ENCODE results near the gene DUSP22. TPM values are rescaled to one million over a fixed set of nuclear protein-coding genes. Genes with fewer than 3 reads are reported as not detected.

DUSP22 gene
- total and polyA plus RNA-seq, 2 of the 8 experiments (the other 6 are each of a cell fraction or from before 2014, with no cell fraction given) = 15.5 to 32.4 TPM

DNA sequence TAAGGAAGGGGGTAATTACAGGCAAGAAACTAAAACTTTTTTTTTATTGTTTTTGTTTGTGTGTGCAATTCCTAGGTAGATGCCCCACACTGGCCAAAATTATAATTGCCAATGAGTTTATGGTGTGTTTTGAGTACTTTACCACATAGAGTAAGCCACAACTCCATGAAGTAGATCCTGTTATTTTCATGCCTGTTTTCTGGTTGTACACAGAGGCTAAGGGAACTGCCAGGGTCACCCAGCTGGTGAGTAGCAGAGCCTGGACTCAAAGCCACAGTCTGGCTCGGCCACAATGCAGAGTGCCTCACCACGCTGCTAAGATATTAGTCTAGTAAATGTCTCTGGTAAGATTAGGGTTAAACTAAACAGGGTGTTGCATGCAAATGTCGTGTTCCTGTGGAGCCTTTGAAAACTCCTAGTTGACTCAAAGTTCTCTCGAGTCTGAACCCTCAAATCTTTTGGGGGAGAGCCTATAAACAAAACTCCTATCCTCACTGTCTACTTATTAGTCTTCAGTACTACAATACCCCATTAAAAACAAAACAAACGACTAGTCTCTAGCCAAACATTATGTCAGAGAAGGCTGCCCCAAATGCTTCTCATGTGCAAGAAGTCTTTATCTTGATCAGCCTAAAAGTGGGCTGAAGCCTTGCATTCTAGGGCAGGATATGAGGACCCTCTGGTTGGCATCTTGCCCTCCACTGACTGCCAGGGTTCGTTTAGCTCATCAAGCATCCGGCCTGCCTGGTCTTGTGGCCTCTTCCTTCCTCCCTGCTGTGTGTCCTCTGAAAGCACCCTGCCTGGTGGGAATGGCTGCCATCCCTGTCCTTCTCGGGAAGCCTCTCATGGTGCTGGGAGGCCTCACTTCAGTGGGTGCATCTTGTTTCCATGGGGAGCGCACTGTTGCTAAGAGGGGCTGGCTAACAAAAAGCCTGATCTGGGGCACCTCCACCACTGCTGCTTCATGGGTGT, 4.2 kb downstream of the DUSP22 start:
- WGBS, 2 experiments (ENCODE audit: extremely low coverage in 1 of 2, insufficient coverage in 1 of 2, insufficient read length in 1 of 2, insufficient replicate concordance in 2 of 2, low coverage in 1 of 2, low lambda C conversion rate in 2 of 2, missing lambda C conversion rate in 1 of 2) = 74% methylated on average over 9 of the region's 9 CpGs; no CpG with 5 or more reads in 1 of the 2 experiments
- no peak for TF ChIP-seq SIRT6 (IDR thresholded peaks at IDR 0.05; ENCODE audit: low read length)
- TF ChIP-seq BCL11A (IDR thresholded peaks at IDR 0.05; ENCODE audit: low read depth in 2 of 2, low read length in 2 of 2) = no peak
- no peak for TF ChIP-seq EP300 (IDR thresholded peaks at IDR 0.05; ENCODE audit: borderline replicate concordance in 1 of 2, low read depth in 2 of 2, low read length in 2 of 2)
- no peak for TF ChIP-seq BRCA1 (IDR thresholded peaks at IDR 0.05; ENCODE audit: low read depth, low read length)
- TF ChIP-seq, protein P1, sequence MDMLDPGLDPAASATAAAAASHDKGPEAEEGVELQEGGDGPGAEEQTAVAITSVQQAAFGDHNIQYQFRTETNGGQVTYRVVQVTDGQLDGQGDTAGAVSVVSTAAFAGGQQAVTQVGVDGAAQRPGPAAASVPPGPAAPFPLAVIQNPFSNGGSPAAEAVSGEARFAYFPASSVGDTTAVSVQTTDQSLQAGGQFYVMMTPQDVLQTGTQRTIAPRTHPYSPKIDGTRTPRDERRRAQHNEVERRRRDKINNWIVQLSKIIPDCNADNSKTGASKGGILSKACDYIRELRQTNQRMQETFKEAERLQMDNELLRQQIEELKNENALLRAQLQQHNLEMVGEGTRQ (IDR thresholded peaks at IDR 0.05; ENCODE audit: low read length) = no peak
- TF ChIP-seq KDM4A (IDR thresholded peaks at IDR 0.05; ENCODE audit: low read depth, low read length, severe bottlenecking) = no peak
- TF ChIP-seq RXRA (IDR thresholded peaks at IDR 0.05; ENCODE audit: insufficient read depth, low read depth, low read length) = no peak
- TF ChIP-seq POLR2A (IDR thresholded peaks at IDR 0.05; ENCODE audit: control extremely low read depth in 1 of 2, low read depth in 2 of 2, low read length in 2 of 2) = no peak
- TF ChIP-seq FOSL1 (IDR thresholded peaks at IDR 0.05; ENCODE audit: insufficient read depth, low read depth, low read length) = no peak
- no peak for TF ChIP-seq SAP30 (IDR thresholded peaks at IDR 0.05; ENCODE audit: insufficient read depth, insufficient replicate concordance, low read length)

More for the DNA sequence above, 4.2 kb downstream of the DUSP22 start:
- H3K9ac ChIP-seq (replicated peaks in 1 of 4; ENCODE audit: extremely low read depth in 1 of 4, low read depth in 3 of 4, low read length in 3 of 4) = no peak overlapping the region
- no peak overlapping the region for H2AFZ ChIP-seq (ENCODE audit: low read length)
- H2BK5ac ChIP-seq (ENCODE audit: low read depth, low read length) = no peak overlapping the region
- peaks cover 12% of the 10 kb centered on the region for H3K23me2 ChIP-seq (ENCODE audit: low read depth, low read length)
- no peak overlapping the region for H3K23ac ChIP-seq (ENCODE audit: insufficient read length)
- FAIRE-seq (no peak), DNase-seq (ENCODE audit: low read depth in 1 of 2, low spot score in 2 of 2) (peak in 1 of 2 experiments; percentile 28)
- no peak overlapping the region for H3K4ac ChIP-seq (replicated peaks; ENCODE audit: insufficient read length, low read depth, low read length)
- H3K36me3 ChIP-seq (ENCODE audit: control insufficient read depth in 2 of 4, insufficient read depth in 4 of 4, low read length in 3 of 4) = no peaks in the 10 kb centered on the region
- no peak overlapping the region for H3K27ac ChIP-seq (ENCODE audit: low read depth, low read length)
- H2BK12ac ChIP-seq (ENCODE audit: low read depth, low read length) = no peak overlapping the region
- no peak overlapping the region for H3K56ac ChIP-seq (replicated peaks; ENCODE audit: insufficient read length, low read depth, low read length)
- H3K4me1 ChIP-seq (replicated peaks in 1 of 4; ENCODE audit: control insufficient read depth in 3 of 4, insufficient read depth in 4 of 4, low read length in 3 of 4) = peaks cover 0 to 4% (median 2%) of the 10 kb centered on the region in 4 experiments; a peak in 5 of 7 replicates
- ChIA-PET POLR2A (ENCODE audit: partially characterized antibody) (no interaction called here), CTCF (ENCODE audit: partially characterized antibody) (interaction anchor here (0.9 to 1.3 kb wide), 5 partner anchors 9 to 287 kb away, joined by 3 to 7 read pairs (median 4); no protein-coding TSS in a partner anchor)
- H4K91ac ChIP-seq (replicated peaks; ENCODE audit: insufficient read length, low read length) = no peak overlapping the region
- no peak overlapping the region for H4K5ac ChIP-seq (ENCODE audit: insufficient read length, low read depth, low read length)
- H3K18ac ChIP-seq (ENCODE audit: extremely low read depth, low read length) = no peak overlapping the region
- H3K4me3 ChIP-seq (ENCODE audit: extremely low read depth in 1 of 4, insufficient read depth in 2 of 4, low read depth in 3 of 4, low read length in 4 of 4) = no peak overlapping the region
- peaks cover 7 to 28% of the 10 kb centered on the region in 2 experiments; a peak in 2 of 4 replicates for H3K79me2 ChIP-seq (ENCODE audit: control insufficient read depth in 1 of 2, insufficient read depth in 2 of 2, low read length in 2 of 2)
- peaks cover 0 to 2% of the 10 kb centered on the region in 2 experiments for H4K20me1 ChIP-seq (replicated peaks in 1 of 2; ENCODE audit: control insufficient read depth in 1 of 2, insufficient read depth in 2 of 2, low read length in 2 of 2)
- H4K8ac ChIP-seq (ENCODE audit: extremely low read depth, insufficient read depth, low read length) = no peak overlapping the region
- H3K14ac ChIP-seq (ENCODE audit: insufficient read length) = no peak overlapping the region
- H2BK20ac ChIP-seq (ENCODE audit: low read length) = no peak overlapping the region
- no peak overlapping the region for H3K4me2 ChIP-seq (ENCODE audit: insufficient read depth in 1 of 2, low read depth in 2 of 2, low read length in 2 of 2)
- no peak overlapping the region for H2BK120ac ChIP-seq (replicated peaks; ENCODE audit: low read depth, low read length)
- H3K27me3 ChIP-seq (replicated peaks in 1 of 4; ENCODE audit: control insufficient read depth in 3 of 4, extremely low read depth in 1 of 4, insufficient read depth in 3 of 4, low read length in 3 of 4) = 0 out of 7 replicates have a peak, but pooled peaks cover 0 to 3% (median 0%) of the 10 kb centered on the region in 4 experiments
- no peak overlapping the region for H2BK15ac ChIP-seq (ENCODE audit: low read length)
- H3K9me3 ChIP-seq (ENCODE audit: insufficient read depth in 2 of 2, low read depth in 1 of 2, low read length in 1 of 2) = peaks cover 41 to 84% of the 10 kb centered on the region in 2 experiments
- peaks cover 2% of the 10 kb centered on the region; the same call in 1 of the 2 replicates for H3K79me1 ChIP-seq (ENCODE audit: low read depth, low read length)
- no peak overlapping the region for H2AK5ac ChIP-seq (ENCODE audit: low read depth, low read length)
